RWPE2 (cell line): ENCODE results near the gene CCDC50.

Source experiments
- ATAC-seq: fragments of 200-7000 bp; cut with Tn5 transposase; 3 replicates; pipeline ENCODE4 v1.9.1; 2021; ENCODE audit warnings: low read depth
- DNase-seq: peaks from one replicate; pipeline ENCODE4 v3.0.0-alpha.2; 2020; ENCODE audit warnings: low spot score
- H3K27ac ChIP-seq: fragments of 450-650 bp; 2 replicates; pipeline ENCODE4 v1.5.1; 2017; ENCODE audit warnings: mild to moderate bottlenecking; ENCODE audit not compliant: poor library complexity, severe bottlenecking
- H3K27me3 ChIP-seq: fragments of 250-450 bp; sonication (Bioruptor Pico); 2 replicates; pipeline ENCODE4 v1.5.1; 2021; ENCODE audit warnings: mild to moderate bottlenecking, moderate library complexity; ENCODE audit not compliant: insufficient read depth, poor library complexity, severe bottlenecking
- H3K36me3 ChIP-seq: fragments of 250-450 bp; sonication (Bioruptor Pico); 2 replicates; pipeline ENCODE4 v1.5.1; 2020; ENCODE audit warnings: low read depth, mild to moderate bottlenecking, moderate library complexity
- H3K4me1 ChIP-seq: fragments of 250-450 bp; sonication (Bioruptor Pico); 2 replicates; pipeline ENCODE4 v1.5.1; 2021; ENCODE audit warnings: mild to moderate bottlenecking, moderate library complexity; ENCODE audit not compliant: insufficient read depth, poor library complexity, severe bottlenecking
- H3K4me3 ChIP-seq: fragments of 250-450 bp; sonication (Bioruptor Pico); 2 replicates; pipeline ENCODE4 v1.5.1; 2021; ENCODE audit warnings: mild to moderate bottlenecking, moderate library complexity; ENCODE audit not compliant: severe bottlenecking
- H3K9me3 ChIP-seq: fragments of 250-450 bp; sonication (Bioruptor Pico); 2 replicates; pipeline ENCODE4 v1.5.1; 2021; ENCODE audit warnings: mild to moderate bottlenecking, moderate library complexity; ENCODE audit not compliant: severe bottlenecking
- TF ChIP-seq, protein P1 (sequence below): fragments of 450-650 bp; IDR thresholded peaks from one replicate; pipeline ENCODE4 v1.5.1; 2017; ENCODE audit warnings: mild to moderate bottlenecking, moderate library complexity; ENCODE audit not compliant: poor library complexity, severe bottlenecking

Gene CCDC50

DNA sequence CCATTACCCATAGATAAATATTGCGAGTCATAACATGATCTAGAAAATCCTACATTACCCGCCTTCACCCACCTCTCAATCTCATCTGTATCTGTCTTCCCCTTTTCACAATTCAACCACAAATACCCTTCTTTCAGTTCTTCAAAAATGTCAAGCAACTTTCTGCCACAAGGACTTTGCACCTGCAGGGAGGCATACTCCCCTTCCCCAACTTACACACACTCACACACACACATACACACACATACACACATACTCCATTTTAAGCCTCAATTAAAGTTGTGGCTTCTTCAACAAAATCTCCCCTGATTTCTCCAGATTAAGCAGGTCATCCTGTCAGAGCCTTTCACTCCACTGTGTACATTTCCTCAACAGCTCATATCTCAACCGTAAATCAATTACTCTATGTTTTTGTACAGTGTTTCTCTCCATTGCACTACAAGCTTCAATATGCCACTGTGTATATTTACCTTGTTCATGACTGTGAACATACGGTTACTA lies 33.1 kb upstream of the CCDC50 start:
- H3K4me1 ChIP-seq = no peaks in the 10 kb centered on the region

DNA sequence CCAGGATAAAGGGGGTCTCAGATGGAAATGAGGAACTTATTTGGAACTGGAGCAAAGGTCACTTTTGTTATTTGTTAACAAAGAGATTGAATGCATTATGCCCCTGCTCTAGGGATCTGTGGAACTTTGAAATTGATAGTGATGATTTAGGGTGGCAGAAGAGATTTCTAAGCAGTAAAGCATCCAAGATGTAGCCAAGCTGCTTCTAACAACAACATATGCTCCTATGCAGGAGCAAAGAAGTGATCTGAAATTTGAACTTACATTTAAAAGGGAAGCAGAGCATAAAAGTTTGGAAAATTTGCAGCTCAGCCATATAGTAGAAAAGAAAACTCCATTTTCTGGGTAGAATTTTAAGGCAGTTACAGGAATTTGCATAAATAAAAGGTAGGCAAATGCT lies 30.3 kb upstream of the CCDC50 start:
- Histone ChIP-seq H3K9me3 (no peaks in the 10 kb centered on the region), H3K36me3 (no peaks in the 10 kb centered on the region), H3K4me3 (no peak overlapping the region), H3K27me3 (no peaks in the 10 kb centered on the region), H3K4me1 (no peaks in the 10 kb centered on the region), H3K27ac (no peak overlapping the region)
- no peak for ATAC-seq
- no peak for DNase-seq
- TF ChIP-seq, protein P1, sequence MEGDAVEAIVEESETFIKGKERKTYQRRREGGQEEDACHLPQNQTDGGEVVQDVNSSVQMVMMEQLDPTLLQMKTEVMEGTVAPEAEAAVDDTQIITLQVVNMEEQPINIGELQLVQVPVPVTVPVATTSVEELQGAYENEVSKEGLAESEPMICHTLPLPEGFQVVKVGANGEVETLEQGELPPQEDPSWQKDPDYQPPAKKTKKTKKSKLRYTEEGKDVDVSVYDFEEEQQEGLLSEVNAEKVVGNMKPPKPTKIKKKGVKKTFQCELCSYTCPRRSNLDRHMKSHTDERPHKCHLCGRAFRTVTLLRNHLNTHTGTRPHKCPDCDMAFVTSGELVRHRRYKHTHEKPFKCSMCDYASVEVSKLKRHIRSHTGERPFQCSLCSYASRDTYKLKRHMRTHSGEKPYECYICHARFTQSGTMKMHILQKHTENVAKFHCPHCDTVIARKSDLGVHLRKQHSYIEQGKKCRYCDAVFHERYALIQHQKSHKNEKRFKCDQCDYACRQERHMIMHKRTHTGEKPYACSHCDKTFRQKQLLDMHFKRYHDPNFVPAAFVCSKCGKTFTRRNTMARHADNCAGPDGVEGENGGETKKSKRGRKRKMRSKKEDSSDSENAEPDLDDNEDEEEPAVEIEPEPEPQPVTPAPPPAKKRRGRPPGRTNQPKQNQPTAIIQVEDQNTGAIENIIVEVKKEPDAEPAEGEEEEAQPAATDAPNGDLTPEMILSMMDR = no peak

More for the DNA sequence above, 33.1 kb upstream of the CCDC50 start:
- Histone ChIP-seq H3K36me3 (no peaks in the 10 kb centered on the region), H3K9me3 (no peaks in the 10 kb centered on the region), H3K27ac (no peak overlapping the region), H3K4me3 (no peak overlapping the region), H3K27me3 (no peaks in the 10 kb centered on the region)
- TF ChIP-seq, protein P1 = no peak
- ATAC-seq = no peak
- DNase-seq = no peak

DNA sequence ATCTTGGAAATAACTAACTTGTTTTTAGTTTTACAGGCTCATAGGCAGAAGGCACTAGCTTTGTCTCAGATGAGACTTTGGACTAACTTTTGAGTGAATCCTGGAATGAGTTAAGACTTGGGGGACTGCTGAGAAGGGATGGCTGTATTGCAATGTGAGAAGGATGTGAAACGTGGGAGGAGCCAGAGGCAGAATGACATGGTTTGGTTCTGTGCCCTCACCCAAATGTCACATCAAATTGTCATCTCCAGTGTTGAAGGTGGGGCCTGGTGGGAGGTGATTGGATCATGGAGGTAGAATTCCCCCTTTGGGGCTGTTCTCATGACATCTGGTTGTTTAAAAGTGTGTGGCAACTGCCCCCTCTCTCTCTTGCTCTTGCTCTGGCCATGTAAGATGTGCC lies 28.8 kb upstream of the CCDC50 start:
- ATAC-seq (no peak), DNase-seq (no peak)
- H3K27me3 ChIP-seq = no peaks in the 10 kb centered on the region
- TF ChIP-seq, protein P1 = no peak
- no peaks in the 10 kb centered on the region for H3K9me3 ChIP-seq
- H3K36me3 ChIP-seq = no peaks in the 10 kb centered on the region
- H3K27ac ChIP-seq = no peak overlapping the region
- no peaks in the 10 kb centered on the region for H3K4me1 ChIP-seq
- H3K4me3 ChIP-seq = no peak overlapping the region

DNA sequence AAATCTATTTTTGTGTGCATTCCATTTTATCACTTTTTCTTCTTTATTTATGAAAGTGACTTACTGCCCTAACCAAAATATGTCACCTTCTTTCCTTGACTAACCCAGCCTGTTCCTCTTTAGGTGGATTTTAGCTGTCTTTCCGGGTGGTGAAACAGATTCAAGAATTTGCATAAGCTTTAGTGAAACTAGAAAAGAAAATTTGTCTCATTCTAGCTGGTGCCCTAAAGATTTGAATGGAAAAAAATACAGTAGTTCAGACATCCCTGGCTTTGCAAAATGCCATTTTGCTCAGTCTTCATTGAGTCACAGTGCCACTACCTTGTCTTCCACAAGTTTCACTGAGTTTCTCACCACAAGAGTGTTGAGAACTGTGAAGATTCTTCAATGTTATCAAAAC lies 28.2 kb upstream of the CCDC50 start:
- ATAC-seq (no peak), DNase-seq (no peak)
- Histone ChIP-seq H3K36me3 (no peaks in the 10 kb centered on the region), H3K4me1 (no peaks in the 10 kb centered on the region), H3K27me3 (no peaks in the 10 kb centered on the region), H3K9me3 (no peaks in the 10 kb centered on the region), H3K4me3 (no peak overlapping the region), H3K27ac (no peak overlapping the region)
- TF ChIP-seq, protein P1 = no peak

DNA sequence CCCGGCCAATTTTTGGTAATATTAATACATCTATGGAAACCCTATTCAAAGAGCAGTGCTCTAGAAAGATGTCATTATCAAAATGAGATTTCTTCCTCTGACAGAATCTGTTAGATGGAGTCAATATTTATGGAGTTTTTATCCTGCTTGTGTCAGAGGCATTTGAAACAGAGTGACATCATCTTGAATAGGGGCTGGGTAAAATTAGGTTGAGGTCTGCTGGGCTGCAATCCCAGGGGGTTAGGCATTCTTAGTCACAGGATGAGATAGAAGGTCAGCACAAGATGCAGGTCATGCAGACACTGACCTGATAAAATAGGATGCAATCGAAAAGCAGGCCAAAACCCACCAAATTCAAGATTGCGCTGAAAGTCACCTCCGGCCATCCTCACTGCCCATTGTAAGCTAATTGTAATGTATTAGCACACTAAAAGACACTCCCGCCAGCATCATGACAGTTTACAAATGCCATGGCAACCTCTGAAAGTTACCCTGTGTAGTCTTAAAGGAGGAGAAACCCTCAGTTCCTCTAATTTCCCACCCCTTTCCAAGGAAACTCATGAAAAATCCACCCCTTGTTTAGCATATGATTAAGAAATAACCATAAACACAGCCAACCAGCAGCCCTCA lies 27.3 kb upstream of the CCDC50 start:
- TF ChIP-seq, protein P1 = no peak
- H3K9me3 ChIP-seq = no peaks in the 10 kb centered on the region
- no peaks in the 10 kb centered on the region for H3K4me1 ChIP-seq
- ATAC-seq = no peak
- no peaks in the 10 kb centered on the region for H3K27me3 ChIP-seq
- DNase-seq = no peak
- no peak overlapping the region for H3K4me3 ChIP-seq
- H3K36me3 ChIP-seq = no peaks in the 10 kb centered on the region
- no peak overlapping the region for H3K27ac ChIP-seq
